GM21723 (cell line): ENCODE data around the gene RBM39.
"Not testable (repeated sequence)": the region's sequence is repeated elsewhere in the genome, so short reads cannot be mapped to it uniquely, and the experiment has no call there.

Experiments
- ATAC-seq: cut with Tn5 transposase; IDR thresholded peaks from one replicate; pipeline ENCODE4 v1.9.1; 2021; ENCODE audit warnings: mild to moderate bottlenecking, moderate library complexity; ENCODE audit not compliant: unreplicated experiment

RBM39 gene

DNA sequence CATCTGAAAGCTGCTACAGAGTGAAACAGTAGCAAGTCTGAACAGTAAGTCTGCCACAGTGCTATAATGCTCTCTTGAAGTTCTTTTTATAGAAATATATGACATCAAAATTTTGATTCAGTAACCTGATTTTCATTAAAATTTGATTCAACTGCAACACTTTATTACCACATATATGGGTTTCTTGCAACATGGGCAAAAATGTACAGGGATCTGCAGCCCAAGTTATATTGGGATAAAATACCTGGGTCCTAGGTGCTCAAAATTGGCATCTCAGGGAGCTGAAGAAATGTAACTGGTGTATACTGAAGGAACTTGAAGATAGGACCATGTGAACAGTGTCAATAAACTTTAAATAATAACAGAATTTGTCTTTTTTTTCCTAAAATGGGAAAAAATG is 32.0 kb downstream of the RBM39 start:
- ATAC-seq, result no peak

DNA sequence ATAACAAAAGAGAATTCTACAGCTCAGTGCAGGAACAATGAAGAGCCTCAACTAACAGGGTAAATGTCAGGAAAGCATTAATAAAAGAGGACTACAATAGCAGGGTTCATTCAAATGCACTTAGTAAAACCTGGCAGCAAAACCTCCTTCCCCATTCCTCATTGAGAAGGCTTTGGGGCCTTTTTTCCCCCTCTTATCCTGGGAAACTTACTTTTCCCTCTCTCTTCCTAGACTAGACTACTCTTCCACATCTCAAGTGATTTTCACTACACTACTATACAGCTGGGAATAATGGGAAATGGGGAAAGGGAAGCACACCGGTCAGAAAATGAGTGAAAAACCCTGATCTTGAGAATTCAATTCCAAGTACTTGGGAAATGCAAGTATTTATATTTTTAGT is 32.8 kb downstream of the RBM39 start:
- no peak for ATAC-seq

DNA sequence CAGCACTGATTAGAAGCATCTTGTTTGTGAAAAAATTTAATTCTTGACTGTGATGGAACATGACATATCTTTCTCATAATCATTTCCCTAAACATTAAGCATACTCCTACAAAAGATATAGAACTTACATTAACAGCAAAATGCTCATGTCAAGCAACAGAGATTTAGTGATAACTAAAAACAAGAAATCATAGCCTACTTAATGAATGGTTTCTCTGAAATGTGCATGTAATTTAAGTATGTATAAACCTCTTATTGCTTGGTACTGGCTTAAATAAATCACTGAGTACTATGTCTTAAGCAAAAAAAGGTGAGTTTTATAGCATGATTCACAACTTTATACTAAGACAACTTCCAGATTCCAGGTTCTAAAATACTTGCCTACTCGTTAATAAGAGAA is 33.6 kb downstream of the RBM39 start:
- ATAC-seq, result no peak

- ATAC-seq, result not testable (repeated sequence)
These were observed 35.2 kb downstream of the RBM39 start for GRCh38 chr20:35706591-35707529.

GRCh38 chr20:35705894-35706293 is 36.2 kb downstream of the RBM39 start:
- ATAC-seq, result not testable (repeated sequence)

DNA sequence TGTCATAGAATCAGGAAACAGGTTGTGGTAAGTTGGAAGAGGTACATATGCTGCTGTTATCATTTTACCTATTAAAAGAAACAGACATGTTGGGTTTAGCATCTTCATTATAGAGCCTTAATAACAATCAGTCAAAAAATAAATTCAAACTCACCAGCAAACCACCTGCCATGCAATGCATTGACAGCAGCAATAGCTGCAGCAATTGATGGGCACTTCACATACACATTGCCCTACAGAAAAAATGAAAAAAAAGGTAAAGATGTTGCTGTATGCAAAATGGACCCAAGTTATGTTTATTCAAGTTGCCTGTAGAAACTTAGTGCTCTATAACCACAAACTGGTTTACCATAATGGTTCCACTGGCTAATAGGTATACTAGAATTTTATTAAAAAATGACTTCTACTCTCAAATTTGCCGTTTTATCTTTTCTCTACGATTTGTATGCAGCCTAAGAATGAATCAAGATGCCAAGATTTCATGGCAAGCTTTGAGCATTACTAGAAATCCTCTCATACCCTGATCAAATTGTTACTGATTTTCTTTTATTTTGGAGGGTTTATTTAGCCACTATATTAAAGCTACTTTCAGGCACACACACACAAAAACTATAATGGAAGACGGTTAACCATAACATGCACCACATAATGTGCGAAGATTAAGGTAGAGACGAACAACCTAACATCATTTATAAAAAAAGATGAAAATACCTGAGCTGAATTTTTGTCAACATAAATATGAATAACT is 37.4 kb downstream of the RBM39 start:
- ATAC-seq, result no peak

DNA sequence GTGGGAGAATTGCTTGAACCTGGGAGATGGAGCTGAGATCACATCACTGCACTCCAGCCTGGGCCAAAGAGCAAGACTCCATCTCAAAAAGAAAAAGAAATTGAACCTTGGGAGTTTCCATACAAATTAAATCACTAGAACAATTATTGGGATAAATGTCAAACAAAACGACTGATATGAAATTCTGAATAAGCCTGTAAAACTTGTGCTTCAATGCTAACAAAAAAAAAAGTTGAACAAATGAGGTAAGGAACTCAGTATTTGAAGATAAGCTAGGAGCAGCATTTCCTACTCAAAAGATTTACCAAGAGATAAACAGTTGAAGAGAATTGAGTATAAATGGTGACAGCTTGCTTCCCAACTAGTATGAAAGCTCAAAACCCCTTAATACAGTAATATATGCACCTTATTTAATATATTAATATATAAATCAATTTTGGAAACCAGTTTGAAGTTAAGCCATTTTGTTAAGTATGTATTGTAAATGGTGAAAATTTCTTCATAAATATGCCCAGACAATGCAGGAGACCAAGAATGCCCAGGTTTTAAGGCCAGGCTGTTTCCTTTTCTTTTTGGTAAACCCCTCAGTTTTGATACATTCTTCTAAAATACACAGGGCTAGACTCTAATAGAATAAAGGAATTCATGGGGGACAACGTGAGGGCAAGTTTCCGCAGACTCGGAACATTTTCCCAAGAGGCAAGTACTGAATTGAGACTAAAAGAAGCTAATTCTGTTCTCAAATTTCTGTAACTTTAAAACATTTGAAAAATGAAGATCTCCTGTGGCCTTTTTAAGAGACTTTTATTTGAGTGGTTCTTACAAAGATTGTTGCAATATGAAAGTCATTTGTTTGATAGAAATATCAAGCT is 39.0 kb downstream of the RBM39 start:
- no peak for ATAC-seq

GRCh38 chr20:35702051-35702823 is 39.8 kb downstream of the RBM39 start:
- no peak for ATAC-seq

- no peak for ATAC-seq
These were observed 41.4 kb downstream of the RBM39 start for GRCh38 chr20:35700625-35701148.

DNA sequence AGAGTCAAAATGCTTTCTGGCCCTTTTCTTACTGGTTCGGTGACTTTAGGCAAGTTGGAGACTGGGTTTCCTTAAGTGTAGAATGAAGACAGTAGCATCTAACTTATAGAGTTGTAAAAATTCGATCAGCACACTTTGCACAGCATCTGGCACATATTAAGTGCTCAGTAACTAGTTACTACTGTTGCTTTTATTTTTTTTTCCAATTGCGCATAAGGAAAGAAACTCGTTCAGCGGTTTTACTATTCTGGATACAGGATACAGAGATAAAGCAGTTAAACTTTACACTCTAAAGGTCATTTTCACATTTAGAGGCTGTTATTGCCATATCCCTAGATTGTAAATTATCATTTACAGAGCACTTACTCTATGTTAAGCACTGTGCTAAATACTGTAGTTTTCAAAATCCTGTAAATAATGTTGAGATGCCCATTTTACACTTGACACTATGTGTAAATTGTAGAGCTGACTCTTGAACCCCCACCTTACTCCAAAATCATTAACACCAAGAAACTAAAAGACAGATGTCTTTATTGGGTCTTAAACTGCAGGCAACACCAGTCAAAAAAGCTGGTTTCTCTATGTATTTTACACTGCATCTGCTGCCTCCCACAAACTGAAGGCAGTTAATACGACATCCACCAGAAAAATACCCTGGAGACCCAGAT is 42.0 kb downstream of the RBM39 start:
- no peak for ATAC-seq

- peak; percentile 80 for ATAC-seq
These were observed 42.7 kb downstream of the RBM39 start, which contains the start of the genes NFS1 and ROMO1 for GRCh38 chr20:35699127-35699956. Gene NFS1 (minus strand): TSS chr20:35699352. CDS start chr20:35699288, 64 bp downstream. Gene ROMO1 (plus strand): TSS chr20:35699405. CDS start chr20:35699633, 228 bp downstream.

DNA sequence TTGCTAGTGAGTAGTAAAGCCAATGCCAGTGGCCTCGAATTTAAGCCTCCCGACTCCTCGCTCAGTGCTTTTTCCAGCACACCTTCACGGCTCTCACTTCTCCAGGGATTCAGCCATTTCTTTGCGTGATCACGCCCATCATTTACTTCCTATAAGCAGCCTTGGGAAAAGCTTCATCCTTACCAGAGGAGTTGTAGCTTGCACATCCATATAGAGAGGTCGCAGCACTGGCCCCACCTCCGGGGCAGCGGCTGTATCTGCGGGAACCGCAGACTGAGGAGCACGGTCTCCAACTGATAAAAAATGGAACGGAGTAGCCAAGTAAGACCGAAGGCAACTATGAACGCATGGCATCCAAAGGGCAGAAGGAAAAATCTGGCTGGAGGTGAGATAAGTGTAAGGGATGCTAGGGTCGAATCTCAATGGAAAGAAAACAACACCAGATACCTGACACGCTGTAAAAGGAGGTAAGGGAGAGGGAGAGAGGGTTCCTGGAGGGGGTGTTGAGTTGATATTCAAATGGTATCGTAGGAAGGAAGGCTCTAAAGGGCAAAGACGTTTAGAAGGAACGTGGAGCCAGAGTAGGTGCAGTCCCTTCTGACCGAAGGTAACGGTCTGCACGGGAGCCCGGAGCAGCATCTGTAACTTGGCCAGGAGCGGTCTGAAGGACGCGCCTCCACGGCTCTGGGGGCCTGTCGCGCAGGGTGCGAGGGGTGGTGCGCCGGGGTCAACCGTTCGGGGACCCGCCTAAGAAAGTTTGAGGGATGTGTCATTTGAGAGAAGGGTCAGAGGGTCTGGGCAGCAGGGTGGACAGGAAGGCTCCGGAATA is 43.5 kb downstream of the RBM39 start:
- ATAC-seq, result peak; percentile 39

DNA sequence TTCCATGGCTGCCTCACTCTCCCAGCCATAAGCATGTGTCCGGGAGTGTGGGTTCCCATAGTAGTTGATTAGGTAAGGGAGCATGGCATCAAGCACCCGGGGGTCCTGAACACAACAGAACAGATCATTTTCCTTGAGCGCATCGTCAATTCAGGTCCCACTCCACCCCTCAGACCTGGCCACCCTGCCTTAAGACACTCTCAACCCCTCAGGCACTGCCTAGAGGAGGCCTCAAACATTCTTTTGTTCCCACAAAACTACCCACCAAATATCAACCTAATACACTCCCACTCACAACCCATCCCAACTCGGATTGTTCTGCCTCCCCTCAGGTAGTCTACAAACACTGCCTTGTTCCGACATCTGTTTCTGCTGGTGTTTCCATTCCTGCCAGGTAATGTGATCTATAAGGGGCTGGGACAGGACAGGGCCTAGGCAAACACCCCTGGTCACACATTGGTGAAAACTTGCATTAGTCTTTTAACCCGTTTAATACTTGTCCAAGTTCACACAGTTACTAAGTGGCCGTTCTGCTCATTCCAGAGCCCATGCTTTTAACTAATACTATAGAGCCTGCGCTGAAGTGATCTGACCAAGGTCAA is 44.3 kb downstream of the RBM39 start:
- no peak for ATAC-seq

DNA sequence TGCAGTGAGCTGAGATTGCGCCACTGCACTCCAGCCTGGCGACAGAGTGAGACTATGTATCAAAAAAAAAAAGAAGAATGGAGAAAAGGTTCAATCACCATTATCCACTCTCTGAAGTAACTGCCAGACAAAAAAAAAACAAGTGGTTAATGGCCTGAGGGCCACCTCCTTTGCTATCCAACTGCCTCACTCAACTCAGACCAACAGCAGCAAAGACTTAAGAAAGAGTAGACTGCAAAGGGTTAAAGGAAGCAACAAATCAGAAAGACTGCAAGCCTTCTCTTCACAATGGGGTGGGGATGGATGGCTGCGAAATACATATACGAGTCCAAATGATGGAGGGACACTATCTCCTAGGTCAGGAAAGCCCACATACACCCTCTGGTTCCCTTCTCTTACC is 46.1 kb downstream of the RBM39 start:
- ATAC-seq, result no peak

DNA sequence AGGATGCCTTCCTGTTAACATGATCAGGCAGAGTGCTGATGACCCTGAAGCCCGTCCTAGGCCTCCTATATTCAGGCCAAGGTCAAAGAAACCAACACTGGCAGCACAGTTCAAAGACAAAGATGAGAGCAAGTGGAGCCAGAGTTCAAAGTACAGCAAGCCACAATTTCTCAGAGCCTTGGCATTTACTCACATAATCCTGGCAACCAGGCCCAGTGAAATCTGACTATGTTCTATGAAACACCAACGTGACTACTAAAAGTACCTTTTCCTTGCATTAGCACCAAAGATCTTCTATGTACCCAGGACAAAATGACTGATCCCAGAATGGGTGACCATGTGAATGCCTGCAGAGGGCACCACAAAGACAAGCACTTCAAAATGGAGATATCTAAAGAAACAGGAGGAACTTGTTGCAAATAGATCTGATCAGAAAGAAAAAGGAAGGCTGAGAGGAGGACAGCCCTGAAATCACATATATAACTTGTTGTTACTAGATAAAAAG is 46.8 kb downstream of the RBM39 start:
- no peak for ATAC-seq

GRCh38 chr20:35690265-35690664 is 51.8 kb downstream of the RBM39 start:
- ATAC-seq, result no peak

- ATAC-seq, result not testable (repeated sequence)
These were observed 55.2 kb downstream of the RBM39 start for GRCh38 chr20:35686872-35687271.
